Uterus (tissue), 2 donors: ENCODE data around the gene NUMA1.

Experiments used
- CTCF ChIP-seq, 4 experiments: fragments of 200-600 bp in 2 of 4; fragments of 450-650 bp in 2 of 4; sonication (generic) in 2 of 4; IDR thresholded peaks; one replicate each; pipeline ENCODE4 v1.5.1; 2016 to 2019; ENCODE audit warnings: antibody characterized with exemption in 4 of 4, mild to moderate bottlenecking in 2 of 4, moderate library complexity in 1 of 4
- POLR2A ChIP-seq, 2 donors: fragments of 450-650 bp; IDR thresholded peaks; one replicate each; pipeline ENCODE4 v1.6.1; 2016; ENCODE audit warnings: antibody characterized with exemption in 2 of 2, mild to moderate bottlenecking in 1 of 2, moderate library complexity in 1 of 2

- TF ChIP-seq POLR2A (IDR thresholded peaks at IDR 0.05): no peak
- TF ChIP-seq CTCF (IDR thresholded peaks at IDR 0.05): no peak
Observed at GRCh38 chr11:72100462-72100861, 20.1 kb upstream of the NUMA1 start.
